Suprapubic skin (tissue), 4 donors: ENCODE results near the gene ELP6. TPM values are rescaled to one million over a fixed set of nuclear protein-coding genes. Genes with fewer than 3 reads are reported as not detected.

Source experiments
- DNase-seq, 2 donors: peaks; one replicate each; pipeline ENCODE4 v3.0.0-alpha.2; 2019; ENCODE audit warnings: low spot score in 2 of 2
- H3K27ac ChIP-seq: fragments of 200-600 bp; sonication (generic); one replicate; pipeline ENCODE4 v1.5.1; 2019
- H3K27me3 ChIP-seq: fragments of 200-600 bp; sonication (generic); one replicate; pipeline ENCODE4 v1.5.1; 2019
- H3K36me3 ChIP-seq: fragments of 200-600 bp; sonication (generic); one replicate; pipeline ENCODE4 v1.5.1; 2019
- H3K4me1 ChIP-seq: fragments of 200-600 bp; sonication (generic); one replicate; pipeline ENCODE4 v1.5.1; 2019
- H3K4me3 ChIP-seq: fragments of 200-600 bp; sonication (generic); one replicate; pipeline ENCODE4 v1.5.1; 2019; ENCODE audit warnings: mild to moderate bottlenecking
- H3K9me3 ChIP-seq: fragments of 200-600 bp; sonication (generic); one replicate; pipeline ENCODE4 v1.5.1; 2019
- CTCF ChIP-seq, 2 donors: fragments of 200-600 bp in 1 of 2; fragments of 450-650 bp in 1 of 2; sonication (generic) in 1 of 2; IDR thresholded peaks; one replicate each; pipeline ENCODE4 v1.5.1; 2016 to 2019; ENCODE audit warnings: antibody characterized with exemption in 2 of 2, mild to moderate bottlenecking in 1 of 2, moderate library complexity in 1 of 2
- EP300 ChIP-seq: sonication (generic); formaldehyde crosslinking; IDR thresholded peaks from one replicate; pipeline ENCODE4 v1.6.1; 2017; ENCODE audit warnings: antibody characterized with exemption
- POLR2A ChIP-seq, 2 donors: fragments of 450-650 bp; IDR thresholded peaks; one replicate each; pipeline ENCODE4 v1.6.1; 2017; ENCODE audit warnings: antibody characterized with exemption in 2 of 2, mild to moderate bottlenecking in 2 of 2, moderate library complexity in 2 of 2
- POLR2AphosphoS5 ChIP-seq, 3 donors: sonication (generic); formaldehyde crosslinking; IDR thresholded peaks; one replicate each; pipeline ENCODE4 v1.6.1; 2017; ENCODE audit warnings: antibody characterized with exemption in 3 of 3
- WGBS: methylation state at CpG from one replicate; pipeline ENCODE4 v1.1.5; 2018; 5-methylcytosine and 5-hydroxymethylcytosine counted together
- total RNA-seq, 4 donors: library from RNA; depleted of rRNA; stranded (reverse); fragments of >200 nt; gene quantifications; one replicate each; pipeline ENCODE4 v1.1.0, GENCODE V29; 2016

ELP6 gene
- total RNA-seq, 4 donors from 2014 or later: 11.7 to 18.6 (median 17.0) TPM

DNA sequence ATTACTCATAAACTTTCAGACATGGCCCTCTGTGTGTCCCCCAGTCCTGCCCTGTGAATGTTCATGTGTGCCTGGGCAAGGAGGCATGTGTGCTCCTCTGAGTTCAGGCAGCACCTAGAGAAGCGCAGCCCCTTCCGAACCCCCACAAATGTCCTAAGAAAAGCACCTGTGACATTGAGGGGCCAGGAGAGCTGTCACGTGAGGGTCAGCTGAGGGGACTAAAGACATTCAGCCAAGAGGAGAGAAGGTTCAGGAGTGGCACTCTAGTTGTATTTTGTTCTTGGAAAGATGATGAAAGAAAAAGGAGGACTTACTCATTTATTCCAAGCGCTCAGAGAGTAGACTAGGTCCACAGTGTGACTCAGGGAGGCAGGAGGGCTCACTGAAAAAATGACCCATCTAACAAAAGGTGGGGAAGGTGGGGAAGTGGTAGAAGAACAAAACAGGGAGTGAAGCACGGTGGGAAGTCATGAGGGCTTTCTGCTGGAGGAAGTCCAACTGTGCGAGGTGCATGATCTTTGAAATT lies 28.1 kb upstream of the ELP6 start:
- no peak for DNase-seq
- Histone ChIP-seq H3K36me3 (no peaks in the 10 kb centered on the region), H3K4me1 (peaks cover 7% of the 10 kb centered on the region), H3K9me3 (no peaks in the 10 kb centered on the region), H3K4me3 (no peak overlapping the region), H3K27me3 (no peaks in the 10 kb centered on the region), H3K27ac (no peak overlapping the region)
- 70% methylated on average over 6 of the region's 6 CpGs for WGBS
- no peak for TF ChIP-seq POLR2A (IDR thresholded peaks at IDR 0.05)
- no peak for TF ChIP-seq POLR2AphosphoS5 (IDR thresholded peaks at IDR 0.05)
- no peak for TF ChIP-seq CTCF (IDR thresholded peaks at IDR 0.05)
- no peak for TF ChIP-seq EP300

- H3K27me3 ChIP-seq: no peaks in the 10 kb centered on the region
- TF ChIP-seq CTCF (IDR thresholded peaks at IDR 0.05) (no peak), POLR2AphosphoS5 (IDR thresholded peaks at IDR 0.05) (no peak)
- no peak overlapping the region for H3K4me3 ChIP-seq
- peaks cover 7% of the 10 kb centered on the region for H3K4me1 ChIP-seq
- H3K27ac ChIP-seq: no peak overlapping the region
- no peak for DNase-seq
- no peaks in the 10 kb centered on the region for H3K9me3 ChIP-seq
- WGBS: 88% methylated on average over 4 of the region's 4 CpGs
- no peaks in the 10 kb centered on the region for H3K36me3 ChIP-seq
These were observed 26.8 kb upstream of the ELP6 start for GRCh38 chr3:47540281-47540680.

- H3K36me3 ChIP-seq: no peaks in the 10 kb centered on the region
- H3K4me3 ChIP-seq: no peak overlapping the region
- H3K4me1 ChIP-seq: peaks cover 3% of the 10 kb centered on the region
- 91% methylated on average over 6 of the region's 6 CpGs for WGBS
- H3K27ac ChIP-seq: no peak overlapping the region
- no peak for DNase-seq
- TF ChIP-seq CTCF (IDR thresholded peaks at IDR 0.05): no peak
- no peak for TF ChIP-seq EP300
- no peak for TF ChIP-seq POLR2AphosphoS5 (IDR thresholded peaks at IDR 0.05)
- no peak for TF ChIP-seq POLR2A (IDR thresholded peaks at IDR 0.05)
- no peaks in the 10 kb centered on the region for H3K9me3 ChIP-seq
- H3K27me3 ChIP-seq: no peaks in the 10 kb centered on the region
These were observed 23.5 kb upstream of the ELP6 start for GRCh38 chr3:47536967-47537366.

- no peaks in the 10 kb centered on the region for H3K9me3 ChIP-seq
- no peak overlapping the region for H3K27ac ChIP-seq
- H3K36me3 ChIP-seq: no peaks in the 10 kb centered on the region
- H3K4me1 ChIP-seq: peaks cover 3% of the 10 kb centered on the region
- WGBS: 92% methylated on average over 11 of the region's 19 CpGs
- H3K27me3 ChIP-seq: no peaks in the 10 kb centered on the region
- DNase-seq: no peak
- H3K4me3 ChIP-seq: no peak overlapping the region
- TF ChIP-seq POLR2AphosphoS5 (IDR thresholded peaks at IDR 0.05): no peak
- TF ChIP-seq EP300: no peak
- TF ChIP-seq CTCF (IDR thresholded peaks at IDR 0.05): no peak
These were observed 22.8 kb upstream of the ELP6 start for GRCh38 chr3:47536221-47536891.

GRCh38 chr3:47533996-47534454 lies 20.5 kb upstream of the ELP6 start:
- H3K27me3 ChIP-seq: no peaks in the 10 kb centered on the region
- H3K27ac ChIP-seq: no peak overlapping the region
- no peak for DNase-seq
- no peaks in the 10 kb centered on the region for H3K9me3 ChIP-seq
- H3K4me3 ChIP-seq: no peak overlapping the region
- no peaks in the 10 kb centered on the region for H3K36me3 ChIP-seq
- 39% methylated on average over 5 of the region's 5 CpGs for WGBS
- peaks cover 3% of the 10 kb centered on the region for H3K4me1 ChIP-seq
- TF ChIP-seq CTCF (IDR thresholded peaks at IDR 0.05) (no peak), EP300 (no peak), POLR2AphosphoS5 (IDR thresholded peaks at IDR 0.05) (no peak), POLR2A (IDR thresholded peaks at IDR 0.05) (no peak)
